WI38 (cell line): ENCODE measurements around the gene SMAD3.

ENCODE experiments used
- H3K4me3 ChIP-seq: 2 replicates; pipeline ENCODE4 v1.5.1; 2011; ENCODE audit warnings: low read depth, mild to moderate bottlenecking, control low read depth, low read length
- CTCF ChIP-seq: IDR thresholded peaks from 2 replicates; pipeline ENCODE4 v1.5.1; 2012; ENCODE audit warnings: low read depth, mild to moderate bottlenecking, control low read depth, low read length

Gene SMAD3

GRCh38 chr15:67207555-67208207 lies 142.3 kb downstream of the SMAD3 start:
- no peak for TF ChIP-seq CTCF
- H3K4me3 ChIP-seq: no peak overlapping the region

GRCh38 chr15:67208396-67208795 lies 143.0 kb downstream of the SMAD3 start:
- H3K4me3 ChIP-seq: no peak overlapping the region
- TF ChIP-seq CTCF: no peak

GRCh38 chr15:67210555-67211168 lies 145.3 kb downstream of the SMAD3 start:
- TF ChIP-seq CTCF: no peak
- no peak overlapping the region for H3K4me3 ChIP-seq

- no peak for TF ChIP-seq CTCF
- H3K4me3 ChIP-seq: no peak overlapping the region
These were observed 147.4 kb downstream of the SMAD3 start for GRCh38 chr15:67212684-67213367.

- TF ChIP-seq CTCF: no peak
- no peak overlapping the region for H3K4me3 ChIP-seq
These were observed 149.7 kb downstream of the SMAD3 start for GRCh38 chr15:67215102-67215501.

- TF ChIP-seq CTCF: no peak
- H3K4me3 ChIP-seq: no peak overlapping the region
These were observed 151.5 kb downstream of the SMAD3 start for GRCh38 chr15:67216859-67217258.

GRCh38 chr15:67218428-67218827 lies 153.0 kb downstream of the SMAD3 start:
- TF ChIP-seq CTCF: no peak
- H3K4me3 ChIP-seq: no peak overlapping the region
